ENCODE results near the gene CD59. TPM values are rescaled to one million over a fixed set of nuclear protein-coding genes. Genes with fewer than 3 reads are reported as not detected.
"Not testable (repeated sequence)": the region's sequence is repeated elsewhere in the genome, so short reads cannot be mapped to it uniquely, and the experiment has no call there.

Gene CD59
- polyA plus RNA-seq, 3 donors = 288 to 339 (median 306) TPM

DNA sequence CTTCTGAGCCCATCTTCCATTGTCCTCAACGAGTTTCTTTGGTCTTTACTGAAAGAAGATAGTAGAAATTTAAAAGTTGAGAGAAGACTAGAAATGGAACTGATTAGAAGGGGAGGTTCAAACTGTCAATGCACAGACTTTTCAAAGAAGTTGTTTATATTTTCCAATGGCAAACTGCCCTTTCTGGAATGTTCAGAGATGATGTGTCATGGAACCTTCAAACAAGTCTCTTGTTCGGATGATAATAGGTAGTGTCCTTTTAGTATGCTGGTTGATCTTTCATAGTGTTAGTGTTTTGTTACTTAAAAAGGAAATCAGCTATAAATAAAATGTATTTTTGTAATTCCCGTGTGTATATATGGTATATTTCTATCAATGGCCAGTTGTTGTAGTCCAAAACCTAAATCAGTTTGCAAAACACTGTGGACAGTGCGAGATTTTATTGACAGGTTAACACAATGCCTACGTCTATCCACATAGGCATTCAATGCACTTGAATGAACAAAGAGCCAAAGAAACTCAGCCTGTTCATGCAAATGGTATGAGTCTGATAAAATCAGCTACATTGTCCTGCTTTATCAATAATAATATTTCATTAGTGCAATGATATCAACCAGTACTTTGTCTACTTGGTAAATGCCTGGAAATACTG is 66.5 kb downstream of the CD59 start:
- no peak for DNase-seq (ENCODE audit: low read depth in 3 of 3, low spot score in 2 of 3)

DNA sequence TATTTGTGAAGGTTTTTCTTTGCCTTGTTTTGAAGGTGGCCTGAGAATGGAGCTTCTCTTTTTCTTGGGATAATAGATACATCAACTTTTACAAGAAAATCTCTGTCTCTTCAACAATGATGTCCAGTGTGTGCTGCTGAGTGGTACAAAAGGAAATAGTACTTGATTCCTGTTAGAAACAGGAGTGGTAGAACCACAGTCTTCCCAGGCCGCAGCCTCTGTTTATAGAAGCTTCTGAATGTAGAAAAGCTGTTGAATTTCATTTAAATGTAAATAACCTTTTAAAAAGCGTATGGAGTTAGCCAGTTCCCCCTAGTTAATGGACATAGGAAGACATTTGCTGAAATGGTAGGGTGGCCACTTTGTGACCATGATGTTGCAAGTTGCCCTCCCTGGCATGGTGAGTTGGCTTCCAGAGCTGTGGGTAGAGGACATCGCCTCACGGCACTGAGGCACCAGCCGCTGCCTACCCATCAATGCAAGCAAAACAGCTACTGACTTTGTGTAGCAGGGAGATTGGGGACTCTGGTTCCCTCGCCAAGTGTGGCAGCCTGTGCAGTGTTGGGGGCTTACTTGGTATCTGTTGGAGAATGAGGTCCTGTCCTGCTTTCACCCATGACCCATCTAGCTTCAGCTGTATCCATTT is 67.1 kb downstream of the CD59 start:
- DNase-seq (ENCODE audit: low read depth in 3 of 3, low spot score in 2 of 3) = no peak

DNA sequence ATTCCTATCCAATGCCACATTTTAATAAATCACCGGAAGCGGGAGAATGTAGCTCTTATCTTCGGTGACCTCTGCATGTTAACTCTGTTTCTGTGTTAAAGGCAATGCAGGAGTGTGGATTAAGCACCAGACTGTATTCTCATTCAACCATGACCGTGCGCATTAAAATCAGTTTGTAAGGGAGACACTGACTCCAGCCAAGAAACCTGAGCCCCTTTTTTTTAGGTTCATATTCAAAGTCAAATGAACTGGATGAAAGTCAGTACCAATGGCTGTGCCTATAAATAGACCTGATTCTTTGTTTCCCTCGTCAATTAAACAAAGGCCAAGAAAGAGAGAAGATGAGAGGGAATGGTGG is 67.8 kb downstream of the CD59 start:
- DNase-seq (ENCODE audit: low read depth in 3 of 3, low spot score in 2 of 3) = no peak

DNA sequence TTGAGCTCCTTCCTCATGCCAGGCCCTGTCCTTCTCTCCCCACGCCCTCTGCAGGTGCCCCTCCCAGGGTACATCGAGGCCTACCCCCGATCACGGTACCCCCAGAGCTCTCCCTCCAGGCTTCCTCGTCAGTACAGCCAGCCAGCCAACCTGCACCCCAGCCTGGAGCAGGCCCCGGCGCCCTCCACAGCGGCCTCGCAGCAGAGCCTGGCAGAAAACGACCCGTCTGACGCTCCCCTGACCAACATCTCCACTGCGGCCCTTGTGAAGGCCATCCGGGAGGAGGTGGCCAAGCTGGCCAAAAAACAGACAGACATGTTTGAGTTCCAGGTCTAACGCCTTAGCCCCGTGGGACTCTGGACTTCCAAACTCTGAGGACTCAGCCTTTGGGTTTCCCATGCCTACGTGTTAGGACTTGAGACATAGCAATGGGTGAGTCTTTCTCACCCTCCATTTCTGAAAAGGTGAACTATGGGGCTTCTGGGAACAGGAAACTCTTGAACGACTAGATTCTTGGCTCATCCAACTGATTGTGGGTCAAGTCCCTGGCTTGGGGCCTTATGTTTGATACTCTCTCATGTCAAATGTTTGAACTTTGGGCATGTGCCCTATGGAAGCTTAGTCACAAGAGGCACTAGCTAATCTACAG is 68.3 kb downstream of the CD59 start:
- DNase-seq (ENCODE audit: low read depth in 3 of 3, low spot score in 2 of 3) = no peak

DNA sequence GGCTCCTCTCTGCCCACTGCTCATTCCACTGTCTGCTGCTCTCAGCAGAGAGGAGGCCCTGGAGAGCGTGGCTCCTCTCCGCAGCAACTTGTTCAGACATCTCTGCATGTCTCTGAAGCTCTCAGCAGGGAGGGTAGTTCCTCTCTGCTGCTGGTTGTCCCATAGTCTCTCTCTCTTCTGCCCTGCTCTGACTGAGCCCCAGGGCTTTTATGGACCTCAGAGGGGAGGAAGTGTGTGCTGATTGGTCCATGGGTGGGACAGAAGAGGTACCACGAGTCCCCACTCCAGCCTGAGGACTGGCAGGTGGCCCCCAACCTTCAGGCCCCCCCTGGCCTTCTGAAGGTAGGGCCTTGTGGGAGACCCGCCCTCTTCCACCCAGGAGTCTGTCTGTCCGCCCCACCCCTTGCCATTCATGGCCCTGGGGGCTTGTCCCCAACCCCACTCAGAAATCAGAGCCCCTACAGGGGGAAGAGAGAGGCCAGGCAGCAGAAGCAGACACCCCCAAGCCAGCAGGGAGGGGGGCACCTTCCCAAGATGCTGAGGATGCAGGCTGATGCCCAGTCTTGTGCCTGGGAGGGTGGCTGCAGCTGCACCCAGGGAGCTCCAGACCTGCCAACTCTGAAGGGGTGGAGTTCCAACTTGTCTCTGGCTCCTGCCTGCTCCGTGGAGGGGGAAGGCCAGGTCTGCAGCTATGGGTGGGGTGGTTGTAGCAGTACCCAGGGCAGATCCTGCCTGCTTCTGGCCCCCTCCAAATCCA is 70.7 kb downstream of the CD59 start:
- DNase-seq (ENCODE audit: low read depth in 3 of 3, low spot score in 2 of 3) = no peak

DNA sequence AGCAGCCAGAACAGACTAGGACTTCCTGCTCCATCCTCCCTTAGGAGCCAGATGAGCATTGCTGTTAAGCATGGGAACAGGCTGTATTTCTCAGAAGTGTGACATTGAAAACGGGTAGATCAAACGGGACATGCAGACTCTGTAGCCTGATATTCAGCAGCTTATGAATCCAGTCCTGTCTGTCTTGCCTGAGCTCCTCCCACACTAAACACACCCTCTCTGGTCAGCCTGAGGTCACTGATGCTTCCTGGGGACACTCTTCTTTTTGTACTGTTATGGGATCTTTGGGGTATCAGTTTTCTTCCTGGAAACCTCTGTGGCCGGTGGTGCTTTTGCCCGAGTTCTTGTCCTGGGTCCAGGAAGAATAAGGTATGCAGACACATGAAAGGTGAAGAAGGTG is 71.4 kb downstream of the CD59 start:
- no peak for DNase-seq (ENCODE audit: low read depth in 3 of 3, low spot score in 2 of 3)

DNA sequence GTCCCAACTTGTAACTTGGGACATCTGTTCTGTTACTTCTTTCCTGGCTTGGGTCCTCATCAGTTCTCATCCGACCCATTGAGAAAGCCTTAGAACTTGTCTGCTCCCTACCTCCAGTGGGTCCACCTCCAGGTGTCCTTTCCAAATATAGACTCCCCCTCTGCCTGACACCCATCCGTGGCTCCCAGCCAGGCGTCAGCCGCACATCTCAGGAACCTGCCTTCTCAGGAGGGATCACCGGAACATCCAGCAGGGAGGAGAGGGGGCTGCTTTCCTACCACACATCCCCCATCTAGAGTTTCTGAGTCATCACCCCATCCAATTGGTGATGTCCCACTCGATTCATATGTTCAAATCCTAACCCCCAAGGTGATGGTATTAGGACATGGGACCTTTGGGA is 72.1 kb downstream of the CD59 start:
- no peak for DNase-seq (ENCODE audit: low read depth in 3 of 3, low spot score in 2 of 3)

DNA sequence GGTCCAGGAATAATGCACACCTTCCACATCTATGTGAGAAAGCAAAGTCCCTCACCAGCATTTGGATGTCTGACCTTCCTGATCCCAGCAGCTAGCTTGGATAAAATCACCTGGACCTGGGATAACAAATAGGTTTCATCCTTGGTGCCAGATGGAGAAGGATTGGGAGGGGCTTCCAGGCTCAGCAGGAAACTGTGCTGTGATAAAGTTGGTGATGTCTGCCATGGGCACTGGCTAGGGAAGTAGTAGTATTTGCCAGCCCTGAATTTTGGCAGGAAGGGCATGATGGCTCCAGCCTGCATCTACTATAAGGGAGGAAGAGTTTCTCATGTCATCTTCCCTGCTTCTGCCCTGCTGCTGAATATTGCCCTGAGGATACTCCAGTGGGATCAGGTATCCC is 73.1 kb downstream of the CD59 start:
- no peak for DNase-seq (ENCODE audit: low read depth in 3 of 3, low spot score in 2 of 3)

DNA sequence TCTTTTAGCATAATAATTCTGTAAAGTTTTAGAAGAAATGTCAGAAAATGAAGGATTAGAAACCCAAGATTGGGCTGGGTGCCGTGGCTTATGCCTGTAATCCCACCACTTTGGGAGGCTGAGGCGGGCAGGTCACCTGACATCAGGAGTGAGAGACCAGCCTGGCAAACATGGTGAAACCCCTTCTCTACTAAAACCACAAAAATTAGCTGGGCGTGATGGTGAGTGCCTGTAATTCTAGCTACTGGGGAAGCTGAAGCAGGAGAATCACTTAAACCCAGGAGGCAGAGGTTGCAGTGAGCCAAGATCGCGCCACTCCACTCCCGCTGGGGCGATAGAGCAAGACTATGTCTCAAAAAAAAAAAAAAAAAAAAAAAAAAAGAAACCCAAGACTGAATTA is 74.7 kb downstream of the CD59 start:
- not testable (repeated sequence) for DNase-seq (ENCODE audit: low read depth in 3 of 3, low spot score in 2 of 3)

DNA sequence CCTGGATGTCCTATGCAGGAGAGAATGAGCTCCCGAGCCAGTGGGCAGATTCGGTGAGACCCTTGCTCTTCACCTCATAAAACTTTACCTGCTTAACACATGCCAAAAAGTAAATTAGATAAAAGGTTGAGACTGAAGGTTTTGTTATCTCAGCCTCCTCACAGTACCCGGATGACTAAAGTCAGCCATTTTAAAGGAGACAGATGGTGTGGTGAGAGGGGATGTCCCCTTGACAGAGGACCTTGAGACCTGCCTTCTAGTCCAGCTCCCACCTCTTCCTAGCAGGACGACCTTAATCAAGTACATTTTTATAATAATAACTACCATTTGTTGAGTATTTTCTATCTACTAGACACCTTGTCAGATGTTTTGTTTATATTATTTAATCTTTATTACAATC is 75.3 kb downstream of the CD59 start:
- no peak for DNase-seq (ENCODE audit: low read depth in 3 of 3, low spot score in 2 of 3)

DNA sequence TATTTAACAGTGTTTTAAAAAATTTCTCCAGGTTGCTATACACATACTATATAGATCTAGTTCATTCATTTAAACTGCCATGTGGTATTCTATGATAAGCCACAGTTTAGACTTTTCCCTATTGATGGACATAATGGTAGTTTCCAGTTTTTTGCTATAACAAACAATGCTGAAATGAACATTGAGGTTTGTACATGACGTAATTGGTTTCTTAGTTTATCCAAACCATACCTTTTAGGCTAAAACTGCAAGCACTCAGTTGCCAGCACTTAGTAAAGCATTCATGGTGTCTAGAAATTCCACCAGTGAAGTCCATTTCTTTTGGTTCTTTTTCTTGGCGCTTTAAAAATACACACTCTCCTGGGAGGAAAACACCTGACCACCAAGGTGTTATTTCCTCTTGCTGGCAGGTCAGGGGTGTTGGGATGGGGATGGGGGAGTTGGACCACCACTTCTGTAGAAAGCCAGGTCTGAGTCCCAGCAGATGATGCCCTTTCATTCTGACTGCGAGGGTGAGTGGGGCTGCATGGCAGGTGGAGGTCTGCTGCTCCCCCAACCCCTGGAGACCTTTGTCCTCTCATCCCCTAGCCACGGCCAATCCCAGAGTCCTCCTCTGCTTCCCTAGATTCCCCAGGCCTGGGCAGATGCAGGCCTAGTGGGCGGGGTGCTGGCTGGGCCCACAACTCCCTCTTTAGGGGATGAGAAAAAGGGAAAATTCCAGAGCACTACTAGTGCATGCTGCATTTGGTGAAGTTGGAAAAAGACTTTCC is 76.7 kb downstream of the CD59 start:
- DNase-seq (ENCODE audit: low read depth in 3 of 3, low spot score in 2 of 3) = no peak

DNA sequence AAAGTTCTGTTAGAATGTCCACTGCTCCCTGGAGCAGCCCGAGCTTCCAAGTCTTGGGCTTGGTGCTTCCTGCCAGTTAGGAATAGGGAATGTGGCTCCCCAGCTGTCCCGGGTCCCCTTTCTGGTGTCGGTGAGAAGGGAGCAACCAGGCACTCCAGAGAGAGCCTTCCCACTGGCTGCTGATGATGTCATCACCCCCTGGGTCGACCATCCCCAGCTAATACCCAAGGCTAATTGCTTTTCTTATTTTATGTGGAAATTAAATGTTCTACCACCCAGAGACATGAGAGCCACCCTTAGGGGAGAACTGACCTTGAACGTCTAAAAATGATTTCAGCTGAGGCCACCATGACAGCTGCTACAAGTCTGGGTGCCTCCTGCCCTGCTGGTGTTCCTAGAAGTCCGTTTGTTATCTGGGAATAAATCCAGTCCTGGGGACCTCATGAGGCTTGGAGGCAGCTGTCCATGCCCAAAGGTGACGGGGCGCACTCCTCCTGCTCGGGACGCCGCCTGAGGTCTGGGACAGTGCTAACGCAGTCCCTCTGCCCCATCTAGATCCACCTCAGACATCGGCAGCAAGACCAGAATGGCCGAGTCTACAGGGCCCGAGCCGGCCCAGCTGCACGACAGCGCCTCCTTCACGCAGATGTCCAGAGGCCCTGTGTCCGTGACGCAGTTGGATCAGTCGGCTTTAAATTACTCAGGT is 77.9 kb downstream of the CD59 start:
- no peak for DNase-seq (ENCODE audit: low read depth in 3 of 3, low spot score in 2 of 3)

DNA sequence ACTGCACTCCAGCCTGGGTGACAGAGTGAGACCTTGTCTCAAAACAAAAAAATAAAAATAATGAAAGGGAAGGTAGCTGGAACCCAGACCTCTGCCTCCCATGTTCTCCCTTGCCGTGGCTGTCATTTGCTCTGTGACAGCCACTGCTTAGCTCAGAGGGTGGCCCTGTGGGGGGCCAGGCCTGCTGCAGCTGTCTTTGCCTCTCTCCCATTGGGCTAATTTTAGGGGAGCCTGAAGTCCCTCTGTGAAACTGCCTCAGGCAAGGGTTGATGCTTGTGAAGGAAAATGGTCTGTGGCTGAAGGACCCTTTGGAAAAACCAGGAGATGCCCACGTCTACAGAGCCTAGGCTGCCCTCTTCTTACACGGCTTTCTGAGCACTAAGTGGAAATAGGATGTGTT is 78.5 kb downstream of the CD59 start:
- no peak for DNase-seq (ENCODE audit: low read depth in 3 of 3, low spot score in 2 of 3)

DNA sequence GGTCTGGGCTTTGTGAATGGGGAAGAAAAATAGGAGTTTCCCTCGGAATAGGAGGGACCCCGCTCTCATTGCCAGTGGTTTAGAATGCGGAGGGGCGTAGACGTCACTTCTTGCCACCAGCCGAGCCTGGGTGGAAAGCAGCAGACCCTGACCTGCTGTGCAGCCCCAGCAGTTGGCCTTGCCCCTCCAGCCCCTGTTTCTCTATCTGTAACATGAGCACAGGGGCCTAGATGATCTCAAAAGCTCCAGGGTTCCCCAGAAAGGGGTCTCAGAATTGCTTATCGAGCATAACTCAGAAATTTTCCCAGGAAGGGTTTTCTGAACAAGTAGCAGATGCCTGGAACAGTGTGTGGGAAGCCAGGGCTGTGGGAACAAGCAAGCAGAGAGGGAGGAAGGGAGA is 79.5 kb downstream of the CD59 start:
- no peak for DNase-seq (ENCODE audit: low read depth in 3 of 3, low spot score in 2 of 3)

DNA sequence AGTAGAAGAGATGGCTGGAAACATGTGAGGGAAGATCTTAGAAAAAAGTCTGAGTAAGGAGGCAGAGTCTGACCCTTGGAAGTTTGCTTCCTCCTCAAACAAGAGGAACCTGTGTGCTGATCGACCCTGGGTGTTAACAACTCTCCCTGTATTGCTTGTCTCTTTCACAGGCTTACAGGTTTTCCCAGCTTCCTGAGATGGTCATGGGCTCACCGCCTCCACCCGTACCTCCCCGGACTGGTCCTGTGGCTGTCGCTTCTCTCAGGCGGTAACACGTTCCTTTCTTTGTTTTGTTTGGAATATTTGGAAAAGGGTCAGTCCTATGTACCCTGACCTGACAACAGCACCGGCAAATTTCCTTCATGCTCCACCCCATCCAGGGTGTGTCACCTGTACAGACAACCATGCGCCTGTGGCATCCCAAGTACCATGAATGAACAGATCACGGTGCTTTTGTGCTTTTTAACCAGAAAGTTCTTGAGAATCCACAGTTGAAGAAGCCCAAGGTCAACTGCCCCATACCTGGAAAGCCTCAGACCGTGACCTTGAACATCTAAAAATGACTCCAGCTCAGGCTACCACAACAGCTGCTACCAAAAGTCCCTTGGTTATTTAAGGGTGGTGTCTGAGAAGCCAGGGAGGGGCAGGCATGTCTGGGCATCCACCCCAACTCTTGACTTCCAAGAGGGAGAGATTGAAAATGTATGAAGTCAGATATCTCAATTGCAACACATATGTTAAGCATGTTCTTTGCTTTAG is 80.2 kb downstream of the CD59 start:
- no peak for DNase-seq (ENCODE audit: low read depth in 3 of 3, low spot score in 2 of 3)

DNA sequence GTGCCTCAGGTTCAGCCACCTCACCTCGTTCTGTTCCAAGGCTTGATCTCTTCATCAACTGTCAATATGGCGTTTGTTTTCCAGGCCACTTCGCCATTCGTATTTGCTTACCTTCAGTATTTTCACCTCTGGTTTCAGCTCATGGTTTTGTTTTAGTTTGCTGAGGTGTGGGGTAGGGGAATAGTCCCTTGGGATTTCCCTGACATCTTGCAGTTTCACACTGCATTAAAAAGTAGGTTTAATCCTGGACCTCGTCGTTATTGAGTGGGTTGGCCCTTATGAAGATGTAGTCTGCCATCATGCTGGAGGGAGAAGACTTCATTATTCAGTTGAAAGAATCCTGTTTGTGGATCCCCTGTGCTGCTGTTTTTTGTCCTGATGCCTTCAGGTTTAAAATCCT is 81.6 kb downstream of the CD59 start:
- no peak for DNase-seq (ENCODE audit: low read depth in 3 of 3, low spot score in 2 of 3)

All from right renal cortex interstitium (tissue), 3 donors.